ENCODE data around the gene RFTN2.

- TF ChIP-seq CCDC6 (CRISPR knock-in tag; IDR thresholded peaks at IDR 0.05) (no peak), ZNF143 (CRISPR knock-in tag; IDR thresholded peaks at IDR 0.05) (no peak)
These were observed 3.0 kb downstream of the RFTN2 start for GRCh38 chr2:197672371-197672893.

All from HepG2 (cell line).